ENCODE measurements around the gene CEP192.

DNA sequence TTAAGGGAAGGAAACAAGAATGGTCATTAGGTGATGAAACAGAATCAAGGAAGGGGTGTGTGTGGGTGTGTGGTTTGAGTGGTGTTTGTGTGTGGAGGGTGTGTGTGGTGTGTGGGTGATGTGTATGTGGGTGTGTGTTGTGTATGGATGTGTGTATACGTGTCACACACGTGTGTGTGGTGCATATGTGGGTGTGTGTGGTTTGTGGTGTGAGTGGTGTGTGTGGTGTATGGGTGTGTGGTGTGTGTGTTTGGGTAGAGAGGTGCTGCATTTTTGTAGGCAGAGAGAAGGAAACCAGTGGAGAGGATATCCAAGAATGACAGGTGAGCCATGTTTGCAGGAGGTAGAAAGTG, 1.1 kb upstream of the CEP192 start:
- TF ChIP-seq EZH2 (IDR thresholded peaks at IDR 0.05; ENCODE audit: low read length): no peak
- TF ChIP-seq, protein P1, sequence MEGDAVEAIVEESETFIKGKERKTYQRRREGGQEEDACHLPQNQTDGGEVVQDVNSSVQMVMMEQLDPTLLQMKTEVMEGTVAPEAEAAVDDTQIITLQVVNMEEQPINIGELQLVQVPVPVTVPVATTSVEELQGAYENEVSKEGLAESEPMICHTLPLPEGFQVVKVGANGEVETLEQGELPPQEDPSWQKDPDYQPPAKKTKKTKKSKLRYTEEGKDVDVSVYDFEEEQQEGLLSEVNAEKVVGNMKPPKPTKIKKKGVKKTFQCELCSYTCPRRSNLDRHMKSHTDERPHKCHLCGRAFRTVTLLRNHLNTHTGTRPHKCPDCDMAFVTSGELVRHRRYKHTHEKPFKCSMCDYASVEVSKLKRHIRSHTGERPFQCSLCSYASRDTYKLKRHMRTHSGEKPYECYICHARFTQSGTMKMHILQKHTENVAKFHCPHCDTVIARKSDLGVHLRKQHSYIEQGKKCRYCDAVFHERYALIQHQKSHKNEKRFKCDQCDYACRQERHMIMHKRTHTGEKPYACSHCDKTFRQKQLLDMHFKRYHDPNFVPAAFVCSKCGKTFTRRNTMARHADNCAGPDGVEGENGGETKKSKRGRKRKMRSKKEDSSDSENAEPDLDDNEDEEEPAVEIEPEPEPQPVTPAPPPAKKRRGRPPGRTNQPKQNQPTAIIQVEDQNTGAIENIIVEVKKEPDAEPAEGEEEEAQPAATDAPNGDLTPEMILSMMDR (optimal IDR thresholded peaks at IDR 0.05 in 1 of 3, IDR thresholded peaks at IDR 0.05 in 1 of 3, conservative IDR thresholded peaks at IDR 0.05 in 1 of 3; ENCODE audit: extremely low read depth in 1 of 3, insufficient read depth in 2 of 3, low read length in 3 of 3): no peak

Data from keratinocyte (primary cell).